Osteoblast (primary cell): Measurements from ENCODE around the gene VPS33A. TPM values are rescaled to one million over a fixed set of nuclear protein-coding genes. Genes with fewer than 3 reads are reported as not detected.

ENCODE experiments used
- DNase-seq: peaks from one replicate; pipeline ENCODE4 v3.0.0; 2011; ENCODE audit warnings: low spot score, mixed read lengths; ENCODE audit not compliant: insufficient read length; ENCODE audit errors: missing footprints
- H2AFZ ChIP-seq: 2 replicates; pipeline ENCODE4 v1.6.0; 2011; ENCODE audit warnings: mild to moderate bottlenecking, low read length
- H3K27ac ChIP-seq: 2 replicates; pipeline ENCODE4 v1.5.1; 2011; ENCODE audit warnings: mild to moderate bottlenecking, low read depth, low read length, moderate library complexity
- H3K27me3 ChIP-seq: 2 replicates; pipeline ENCODE4 v1.6.0; 2012; ENCODE audit warnings: mild to moderate bottlenecking, control low read depth, inconsistent platforms, low read length, moderate library complexity; ENCODE audit not compliant: insufficient read depth
- H3K36me3 ChIP-seq: 2 replicates; pipeline ENCODE4 v1.5.1; 2011; ENCODE audit warnings: mild to moderate bottlenecking, low read length, control low read depth, moderate library complexity; ENCODE audit not compliant: insufficient read depth
- H3K4me1 ChIP-seq: 2 replicates; pipeline ENCODE4 v1.5.1; 2011; ENCODE audit warnings: mild to moderate bottlenecking, low read length, control low read depth, moderate library complexity; ENCODE audit not compliant: insufficient read depth
- H3K4me2 ChIP-seq: 2 replicates; pipeline ENCODE4 v1.6.0; 2011; ENCODE audit warnings: mild to moderate bottlenecking, low read length; ENCODE audit not compliant: insufficient read depth
- H3K4me3 ChIP-seq: fragments of 200-600 bp; sonication (generic); 3 replicates; pipeline ENCODE4 v1.5.1; 2012; ENCODE audit warnings: mild to moderate bottlenecking, low read length, inconsistent platforms; ENCODE audit not compliant: insufficient read depth
- H3K79me2 ChIP-seq: 2 replicates; pipeline ENCODE4 v1.6.0; 2012; ENCODE audit warnings: mild to moderate bottlenecking, low read length, control low read depth, inconsistent platforms; ENCODE audit not compliant: insufficient read depth
- H3K9me3 ChIP-seq: 2 replicates; pipeline ENCODE4 v1.5.1; 2011; ENCODE audit warnings: low read depth, low read length, control low read depth
- H4K20me1 ChIP-seq: 2 replicates; pipeline ENCODE4 v1.6.0; 2012; ENCODE audit warnings: mild to moderate bottlenecking, low read length, control low read depth; ENCODE audit not compliant: insufficient read depth
- total RNA-seq: library from RNA; depleted of rRNA; stranded (reverse); fragments of >200 nt; gene quantifications from 2 replicates; pipeline ENCODE4 v1.2.3, GENCODE V29; 2012
- TF ChIP-seq, protein P1 (sequence below): IDR thresholded peaks from 2 replicates; pipeline ENCODE4 v1.5.1; 2011; ENCODE audit warnings: mild to moderate bottlenecking, low read depth, low read length, moderate library complexity; ENCODE audit errors: extremely low read depth

VPS33A gene
- total RNA-seq, 1 donor: 18.5 TPM

- peaks cover 2% of the 10 kb centered on the region for H3K9me3 ChIP-seq
- no peak overlapping the region for H3K27ac ChIP-seq
- no peak overlapping the region for H2AFZ ChIP-seq
- peaks cover 11% of the 10 kb centered on the region for H3K4me1 ChIP-seq
- TF ChIP-seq, protein P1, sequence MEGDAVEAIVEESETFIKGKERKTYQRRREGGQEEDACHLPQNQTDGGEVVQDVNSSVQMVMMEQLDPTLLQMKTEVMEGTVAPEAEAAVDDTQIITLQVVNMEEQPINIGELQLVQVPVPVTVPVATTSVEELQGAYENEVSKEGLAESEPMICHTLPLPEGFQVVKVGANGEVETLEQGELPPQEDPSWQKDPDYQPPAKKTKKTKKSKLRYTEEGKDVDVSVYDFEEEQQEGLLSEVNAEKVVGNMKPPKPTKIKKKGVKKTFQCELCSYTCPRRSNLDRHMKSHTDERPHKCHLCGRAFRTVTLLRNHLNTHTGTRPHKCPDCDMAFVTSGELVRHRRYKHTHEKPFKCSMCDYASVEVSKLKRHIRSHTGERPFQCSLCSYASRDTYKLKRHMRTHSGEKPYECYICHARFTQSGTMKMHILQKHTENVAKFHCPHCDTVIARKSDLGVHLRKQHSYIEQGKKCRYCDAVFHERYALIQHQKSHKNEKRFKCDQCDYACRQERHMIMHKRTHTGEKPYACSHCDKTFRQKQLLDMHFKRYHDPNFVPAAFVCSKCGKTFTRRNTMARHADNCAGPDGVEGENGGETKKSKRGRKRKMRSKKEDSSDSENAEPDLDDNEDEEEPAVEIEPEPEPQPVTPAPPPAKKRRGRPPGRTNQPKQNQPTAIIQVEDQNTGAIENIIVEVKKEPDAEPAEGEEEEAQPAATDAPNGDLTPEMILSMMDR: no peak
- no peak overlapping the region for H3K4me2 ChIP-seq
- H3K79me2 ChIP-seq: no peaks in the 10 kb centered on the region
- H3K36me3 ChIP-seq: no peaks in the 10 kb centered on the region
- DNase-seq: no peak
- H3K27me3 ChIP-seq: no peaks in the 10 kb centered on the region
- no peaks in the 10 kb centered on the region for H4K20me1 ChIP-seq
- H3K4me3 ChIP-seq: no peak overlapping the region
These were observed 71.5 kb downstream of the VPS33A start for GRCh38 chr12:122194804-122195203.

GRCh38 chr12:122192441-122192840, 73.9 kb downstream of the VPS33A start:
- Histone ChIP-seq H3K4me2 (no peak overlapping the region), H3K27ac (no peak overlapping the region), H4K20me1 (no peaks in the 10 kb centered on the region), H3K9me3 (peaks cover 2% of the 10 kb centered on the region), H3K27me3 (no peaks in the 10 kb centered on the region), H3K79me2 (no peaks in the 10 kb centered on the region), H3K4me1 (peaks cover 2% of the 10 kb centered on the region), H3K4me3 (no peak overlapping the region), H2AFZ (no peak overlapping the region), H3K36me3 (no peaks in the 10 kb centered on the region)
- DNase-seq: no peak
- TF ChIP-seq, protein P1: no peak

- H4K20me1 ChIP-seq: no peaks in the 10 kb centered on the region
- peaks cover 2% of the 10 kb centered on the region for H3K9me3 ChIP-seq
- peak; percentile 97 for DNase-seq
- no peaks in the 10 kb centered on the region for H3K79me2 ChIP-seq
- H2AFZ ChIP-seq: no peak overlapping the region
- H3K27me3 ChIP-seq: no peaks in the 10 kb centered on the region
- H3K27ac ChIP-seq: no peak overlapping the region
- TF ChIP-seq, protein P1: peak; percentile 87
- no peaks in the 10 kb centered on the region for H3K4me1 ChIP-seq
- no peaks in the 10 kb centered on the region for H3K36me3 ChIP-seq
- no peak overlapping the region for H3K4me3 ChIP-seq
- H3K4me2 ChIP-seq: no peak overlapping the region
These were observed 75.2 kb downstream of the VPS33A start for GRCh38 chr12:122190842-122191668.

DNA sequence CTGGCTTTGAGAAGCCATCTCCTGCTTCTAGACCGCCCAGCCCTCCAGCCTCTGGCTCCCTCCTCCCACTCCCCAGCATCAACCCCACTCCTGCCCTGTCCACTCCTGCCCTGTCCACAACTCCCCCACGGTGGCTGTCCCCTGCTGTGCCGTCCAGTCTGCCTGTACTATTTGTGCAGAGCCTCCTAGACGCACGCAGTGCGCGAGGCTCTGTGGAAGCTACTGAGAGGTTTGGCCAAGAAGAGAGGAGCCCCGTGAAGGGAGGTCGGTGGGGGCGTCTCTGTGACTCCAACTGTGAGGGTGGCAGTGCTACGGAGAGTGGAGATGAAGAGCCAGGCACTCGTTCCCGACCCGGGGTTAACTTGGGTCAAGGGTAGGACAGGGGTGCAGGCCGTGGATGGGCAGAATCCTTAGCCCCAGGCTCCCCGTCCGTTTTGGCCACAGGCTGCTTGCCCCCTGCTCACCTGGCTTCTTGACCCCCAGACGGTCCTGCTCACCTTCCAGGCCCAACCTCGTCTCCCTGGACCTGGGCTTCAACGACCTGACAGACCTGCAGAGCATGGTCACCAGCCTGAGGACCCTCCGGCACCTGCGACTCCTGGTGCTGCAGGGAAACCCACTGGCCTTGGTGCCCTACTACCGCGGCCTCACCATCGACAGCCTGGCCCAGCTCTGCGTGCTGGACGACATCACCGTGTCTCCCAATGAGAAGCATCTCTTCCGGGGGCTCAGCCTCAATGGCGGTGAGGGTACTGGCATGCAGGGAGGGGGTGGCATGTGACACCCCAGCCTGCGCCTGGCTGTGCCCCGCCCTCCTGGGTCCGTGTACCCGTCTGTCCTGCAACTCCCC, 76.4 kb downstream of the VPS33A start:
- no peak overlapping the region for H3K4me2 ChIP-seq
- TF ChIP-seq, protein P1: no peak
- H3K79me2 ChIP-seq: no peaks in the 10 kb centered on the region
- no peak for DNase-seq
- no peak overlapping the region for H3K4me3 ChIP-seq
- H3K9me3 ChIP-seq: no peaks in the 10 kb centered on the region
- H2AFZ ChIP-seq: no peak overlapping the region
- no peaks in the 10 kb centered on the region for H4K20me1 ChIP-seq
- no peaks in the 10 kb centered on the region for H3K27me3 ChIP-seq
- H3K36me3 ChIP-seq: no peaks in the 10 kb centered on the region
- H3K27ac ChIP-seq: no peak overlapping the region
- H3K4me1 ChIP-seq: no peaks in the 10 kb centered on the region
